AG04450 (cell line): Measurements from ENCODE around the gene STAG2. TPM values are rescaled to one million over a fixed set of nuclear protein-coding genes. Genes with fewer than 3 reads are reported as not detected.
"Not testable (repeated sequence)": the region's sequence is repeated elsewhere in the genome, so short reads cannot be mapped to it uniquely, and the experiment has no call there.

Experiments
- CTCF ChIA-PET: fragments of 300-600, 350-600 bp; formaldehyde crosslinking; extraction: SDS; loops from one replicate; lab custom pipeline; 2022; ENCODE audit warnings: antibody characterized with exemption, inconsistent platforms; lab: Charles Lee
- POLR2A ChIA-PET: fragments of 350-600 bp; formaldehyde crosslinking; extraction: SDS; loops from one replicate; lab custom pipeline; 2021; ENCODE audit warnings: antibody characterized with exemption, inconsistent platforms; lab: Yijun Ruan, JAX
- DNase-seq: peaks from one replicate; pipeline ENCODE4 v3.0.0-alpha.2; 2011; ENCODE audit warnings: low read depth, low spot score
- H3K27ac ChIP-seq: one replicate; pipeline ENCODE4 v1.5.1; 2012; ENCODE audit warnings: low read depth, low read length, control low read depth
- H3K27me3 ChIP-seq: one replicate; pipeline ENCODE4 v1.6.0; 2012; ENCODE audit warnings: low read length; ENCODE audit not compliant: control insufficient read depth, insufficient read depth
- H3K4me3 ChIP-seq: 2 replicates; pipeline ENCODE4 v1.5.1; 2011; ENCODE audit warnings: mild to moderate bottlenecking, low read depth, low read length, control low read depth
- H3K9me3 ChIP-seq: 2 replicates; pipeline ENCODE4 v1.5.1; 2012; ENCODE audit warnings: low read length; ENCODE audit not compliant: control insufficient read depth, insufficient read depth
- CTCF ChIP-seq: IDR thresholded peaks from 2 replicates; pipeline ENCODE4 v1.5.1; 2011; ENCODE audit warnings: low read depth, low read length, control low read depth, inconsistent platforms
- polyA plus RNA-seq: library from polyadenylated mRNA; depleted of rRNA; stranded (reverse); fragments of >200 nt; gene quantifications from 2 replicates; pipeline ENCODE4 v1.2.3, GENCODE V29; 2011

STAG2 gene
- polyA plus RNA-seq, 1 experiment = 56.2 TPM

- no peak overlapping the region for H3K4me3 ChIP-seq
- DNase-seq = no peak
- no peak for TF ChIP-seq CTCF
- CTCF ChIA-PET = no interaction called here
- H3K9me3 ChIP-seq = no peaks in the 10 kb centered on the region
- POLR2A ChIA-PET = no interaction called here
- H3K27me3 ChIP-seq = no peaks in the 10 kb centered on the region
- no peak overlapping the region for H3K27ac ChIP-seq
Observed at GRCh38 chrX:124035657-124036056, 74.2 kb downstream of the STAG2 start.

- Histone ChIP-seq H3K27ac (no peak overlapping the region), H3K9me3 (no peaks in the 10 kb centered on the region), H3K27me3 (no peaks in the 10 kb centered on the region), H3K4me3 (no peak overlapping the region)
- no peak for DNase-seq
- no peak for TF ChIP-seq CTCF
- POLR2A ChIA-PET = no interaction called here
- CTCF ChIA-PET = interaction anchor here (0.9 to 1.9 kb wide), 2 partner anchors 14 to 209 kb away, joined by 3 to 5 read pairs; no protein-coding TSS in a partner anchor
Observed at GRCh38 chrX:124042042-124042441, 80.5 kb downstream of the STAG2 start.

GRCh38 chrX:124045109-124045508 is 83.6 kb downstream of the STAG2 start:
- POLR2A ChIA-PET = no interaction called here
- no peak overlapping the region for H3K4me3 ChIP-seq
- no peaks in the 10 kb centered on the region for H3K9me3 ChIP-seq
- no peak for TF ChIP-seq CTCF
- DNase-seq = no peak
- no peaks in the 10 kb centered on the region for H3K27me3 ChIP-seq
- no peak overlapping the region for H3K27ac ChIP-seq
- CTCF ChIA-PET = no interaction called here

DNA sequence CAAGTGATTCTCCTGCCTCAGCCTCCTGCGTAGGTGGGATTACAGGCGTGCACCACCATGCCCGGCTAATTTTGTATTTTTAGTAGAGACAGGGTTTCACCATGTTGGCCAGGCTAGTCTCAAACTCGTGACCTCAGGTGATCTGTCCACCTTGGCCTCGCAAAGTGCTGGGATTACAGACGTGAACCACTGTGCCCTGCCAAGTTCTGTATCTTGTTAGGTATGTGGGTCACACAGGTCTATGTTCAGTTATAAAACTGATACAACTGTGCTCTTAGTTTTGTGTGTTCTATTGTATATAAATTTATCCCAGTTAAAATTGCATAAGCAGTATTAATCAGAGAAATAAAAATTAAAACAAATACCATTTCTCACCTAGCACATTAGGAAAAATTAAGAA is 122.9 kb downstream of the STAG2 start:
- CTCF ChIA-PET, POLR2A ChIA-PET: not testable (repeated sequence)

GRCh38 chrX:124085063-124085462 is 123.6 kb downstream of the STAG2 start:
- TF ChIP-seq CTCF = no peak
- no peak for DNase-seq
- ChIA-PET CTCF (no interaction called here), POLR2A (no interaction called here)
- Histone ChIP-seq H3K4me3 (no peak overlapping the region), H3K9me3 (no peaks in the 10 kb centered on the region), H3K27ac (no peak overlapping the region), H3K27me3 (no peaks in the 10 kb centered on the region)

More for the DNA sequence above, 122.9 kb downstream of the STAG2 start:
- not testable (repeated sequence) for H3K9me3 ChIP-seq, H3K27ac ChIP-seq, H3K27me3 ChIP-seq, DNase-seq, H3K4me3 ChIP-seq

DNA sequence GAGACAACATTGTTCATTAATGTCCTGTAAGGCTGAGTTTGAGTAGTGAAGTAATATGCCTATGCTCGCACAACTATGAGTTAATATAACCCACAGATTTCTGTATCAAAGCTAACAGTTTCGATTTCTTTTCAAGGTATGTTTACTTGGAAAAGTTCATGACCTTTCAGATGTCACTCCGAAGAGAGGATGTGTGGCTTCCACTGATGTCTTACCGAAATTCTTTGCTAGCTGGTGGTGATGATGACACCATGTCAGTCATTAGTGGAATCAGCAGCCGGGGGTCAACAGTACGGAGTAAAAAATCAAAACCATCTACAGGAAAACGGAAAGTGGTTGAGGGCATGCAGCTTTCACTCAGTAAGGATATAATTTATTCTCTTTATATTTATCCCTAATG is 124.9 kb downstream of the STAG2 start:
- no peak for DNase-seq
- no peak for TF ChIP-seq CTCF
- Histone ChIP-seq H3K27me3 (no peaks in the 10 kb centered on the region), H3K4me3 (no peak overlapping the region), H3K27ac (no peak overlapping the region), H3K9me3 (no peaks in the 10 kb centered on the region)
- ChIA-PET POLR2A (no interaction called here), CTCF (interaction anchor here (0.6 to 1.3 kb wide), 2 partner anchors 10 to 11 kb away, joined by 3 to 4 read pairs; no protein-coding TSS in a partner anchor)
